Measurements from ENCODE around the gene SAA1.
"Not testable (repeated sequence)": the region's sequence is repeated elsewhere in the genome, so short reads cannot be mapped to it uniquely, and the experiment has no call there.

Gene SAA1

GRCh38 chr11:18259259-18259658 is 6.8 kb upstream of the SAA1 start:
- DNase-seq (ENCODE audit: low spot score): no peak

GRCh38 chr11:18261721-18262120 is 4.3 kb upstream of the SAA1 start:
- no peak for DNase-seq (ENCODE audit: low spot score)

DNA sequence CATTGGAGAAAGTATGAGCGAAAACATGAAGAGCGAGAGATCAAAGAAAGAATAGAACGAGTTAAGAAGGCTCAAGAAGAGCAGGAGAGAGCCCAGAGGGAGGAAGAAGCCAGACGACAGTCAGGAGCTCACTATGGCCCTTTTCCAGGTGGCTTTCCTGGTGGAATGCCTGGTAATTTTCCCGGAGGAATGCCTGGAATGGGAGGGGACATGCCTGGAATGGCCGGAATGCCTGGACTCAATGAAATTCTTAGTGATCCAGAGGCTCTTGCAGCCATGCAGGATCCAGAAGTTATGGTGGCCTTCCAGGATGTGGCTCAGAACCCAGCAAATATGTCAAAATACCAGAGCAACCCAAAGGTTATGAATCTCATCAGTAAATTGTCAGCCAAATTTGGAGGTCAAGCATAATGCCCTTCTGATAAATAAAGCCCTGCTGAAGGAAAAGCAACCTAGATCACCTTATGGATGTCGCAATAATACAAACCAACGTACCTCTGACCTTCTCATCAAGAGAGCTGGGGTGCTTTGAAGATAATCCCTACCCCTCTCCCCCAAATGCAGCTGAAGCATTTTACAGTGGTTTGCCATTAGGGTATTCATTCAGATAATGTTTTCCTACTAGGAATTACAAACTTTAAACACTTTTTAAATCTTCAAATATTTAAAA is 3.2 kb upstream of the SAA1 start:
- not testable (repeated sequence) for DNase-seq (ENCODE audit: low spot score)

- no peak for DNase-seq (ENCODE audit: low spot score)
Measured at GRCh38 chr11:18264035-18264434, 2.0 kb upstream of the SAA1 start.

- DNase-seq (ENCODE audit: low spot score): no peak
Measured at GRCh38 chr11:18264677-18265555, 1.1 kb upstream of the SAA1 start.

GRCh38 chr11:18267335-18268133 is 1.5 kb downstream of the SAA1 start:
- not testable (repeated sequence) for DNase-seq (ENCODE audit: low spot score)

DNA sequence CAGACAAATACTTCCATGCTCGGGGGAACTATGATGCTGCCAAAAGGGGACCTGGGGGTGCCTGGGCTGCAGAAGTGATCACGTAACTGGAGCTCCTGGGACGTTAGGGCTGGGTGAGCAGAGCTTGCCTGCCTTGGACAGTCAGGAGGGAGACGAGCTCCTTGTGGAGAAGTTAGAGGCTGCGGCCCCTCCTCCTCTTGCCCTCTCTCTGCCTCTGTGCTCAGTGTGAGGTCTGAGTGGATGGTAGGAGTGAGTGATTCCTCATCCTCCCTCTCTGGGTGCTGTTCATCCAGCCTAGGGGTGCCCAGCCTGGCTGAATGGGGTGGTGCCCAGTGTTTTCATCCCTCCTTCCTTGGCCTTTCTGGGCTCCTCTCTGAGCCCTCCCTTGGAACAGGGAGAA is 3.2 kb downstream of the SAA1 start:
- DNase-seq (ENCODE audit: low spot score): not testable (repeated sequence)

DNA sequence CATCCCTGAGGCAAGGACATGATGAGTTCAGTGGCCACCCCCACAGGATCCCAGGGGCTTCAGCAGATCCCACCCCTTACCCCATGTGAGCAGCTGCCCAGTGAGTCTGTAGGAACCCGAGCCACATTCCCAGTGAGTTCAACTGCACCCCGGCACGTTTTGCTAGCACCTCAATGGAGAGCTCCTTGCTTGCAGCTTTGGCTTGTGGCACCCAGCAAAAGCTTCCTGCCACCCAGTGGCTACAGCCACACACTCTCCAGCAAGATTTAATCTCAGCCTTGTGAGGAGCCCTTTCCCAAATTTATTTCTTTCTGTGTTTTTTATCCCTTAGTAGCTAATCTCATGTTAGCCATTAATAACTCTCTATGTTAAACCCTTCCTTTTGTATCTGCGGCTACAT is 4.0 kb downstream of the SAA1 start:
- no peak for DNase-seq (ENCODE audit: low spot score)

- no peak for DNase-seq (ENCODE audit: low spot score)
Measured at GRCh38 chr11:18271206-18271605, 5.1 kb downstream of the SAA1 start.

- no peak for DNase-seq (ENCODE audit: low spot score)
Measured at GRCh38 chr11:18277565-18278271, 11.7 kb downstream of the SAA1 start.

DNA sequence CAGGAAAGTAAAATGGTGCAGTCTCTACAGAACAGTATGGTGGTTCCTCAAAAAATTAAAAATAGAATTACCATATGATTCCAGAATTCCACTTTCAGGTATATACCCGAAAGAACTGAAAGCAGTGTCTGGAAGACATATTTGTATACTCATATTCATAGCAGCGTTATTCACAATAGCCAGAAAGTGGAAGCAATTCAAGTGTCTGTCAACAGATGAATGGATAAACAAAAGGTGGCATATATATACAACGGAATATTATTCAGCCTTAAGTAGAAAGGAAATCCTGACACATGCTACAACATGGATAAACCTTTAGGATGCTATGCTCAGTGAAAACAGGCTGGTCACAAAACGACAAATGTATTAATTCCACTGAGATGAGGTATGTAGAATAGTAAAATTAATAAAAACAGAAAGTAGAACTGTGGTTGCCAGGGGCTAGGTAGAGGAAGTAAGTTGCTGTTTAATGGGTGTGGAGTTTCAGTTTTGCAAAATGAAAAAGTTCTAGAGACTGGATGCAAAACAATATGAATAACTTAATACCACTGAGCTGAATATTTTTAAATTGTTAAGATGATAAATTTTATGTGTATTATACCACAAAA is 14.5 kb downstream of the SAA1 start:
- no peak for DNase-seq (ENCODE audit: low spot score)

GRCh38 chr11:18282626-18283025 is 16.6 kb downstream of the SAA1 start:
- no peak for DNase-seq (ENCODE audit: low spot score)

GRCh38 chr11:18285841-18286240 is 19.8 kb downstream of the SAA1 start:
- DNase-seq (ENCODE audit: low spot score): no peak

DNA sequence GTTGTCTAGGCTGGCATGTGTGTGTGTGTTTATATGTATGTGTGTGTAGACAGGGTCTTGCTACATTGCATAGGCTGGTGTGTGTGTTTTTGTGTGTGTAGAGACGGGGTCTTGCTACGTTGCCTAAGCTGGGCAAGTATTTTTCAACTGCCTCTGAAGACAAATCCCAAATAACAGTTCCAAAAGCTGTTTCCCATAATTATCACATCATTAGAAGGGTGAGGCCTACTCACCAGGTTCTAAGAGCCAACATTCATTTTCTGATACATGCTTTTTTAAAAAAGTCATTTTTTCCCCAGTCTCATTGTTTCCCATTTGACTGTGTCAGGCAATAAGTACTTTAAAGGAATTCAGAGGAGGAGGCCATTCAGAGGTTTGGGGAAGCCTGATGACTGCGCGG is 22.8 kb downstream of the SAA1 start:
- DNase-seq (ENCODE audit: low spot score): no peak

DNA sequence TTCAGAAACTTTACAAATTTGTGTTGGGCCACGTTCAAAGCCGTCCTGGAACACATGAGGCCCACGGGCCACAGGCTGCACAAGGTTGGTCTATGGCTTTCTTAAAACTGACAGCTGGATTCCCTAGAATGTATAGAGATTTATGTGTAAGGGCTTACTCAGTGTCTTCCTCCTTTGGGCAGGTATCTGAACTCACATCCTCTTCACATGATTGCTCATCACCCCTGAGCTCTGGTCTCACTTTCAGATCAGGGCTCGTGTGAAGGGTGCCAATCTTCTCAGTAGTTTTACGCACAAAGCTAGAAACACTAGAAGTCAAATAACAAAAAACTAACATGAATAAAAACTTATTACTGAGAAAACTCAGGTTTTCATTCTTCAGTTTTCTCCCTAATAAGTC is 28.8 kb downstream of the SAA1 start:
- no peak for DNase-seq (ENCODE audit: low spot score)

DNA sequence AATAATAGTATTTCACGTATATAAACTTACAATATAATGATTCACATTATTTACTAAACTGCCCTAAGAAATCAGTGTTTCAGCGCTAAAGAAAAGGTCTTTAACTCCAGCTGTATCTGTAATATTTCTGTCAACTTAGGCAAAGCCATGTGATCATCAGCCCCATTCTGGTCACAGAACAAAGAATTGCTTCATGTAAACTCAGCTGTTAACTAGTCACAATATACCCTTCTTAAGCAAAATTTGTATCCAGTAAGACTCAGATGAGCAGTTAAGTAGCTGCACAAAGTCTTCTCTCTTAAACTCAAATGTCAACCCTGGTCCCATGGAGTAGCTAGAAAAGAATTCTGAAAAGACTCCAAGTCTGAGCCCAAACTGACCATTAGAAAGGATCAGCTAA is 29.3 kb downstream of the SAA1 start:
- no peak for DNase-seq (ENCODE audit: low spot score)

DNA sequence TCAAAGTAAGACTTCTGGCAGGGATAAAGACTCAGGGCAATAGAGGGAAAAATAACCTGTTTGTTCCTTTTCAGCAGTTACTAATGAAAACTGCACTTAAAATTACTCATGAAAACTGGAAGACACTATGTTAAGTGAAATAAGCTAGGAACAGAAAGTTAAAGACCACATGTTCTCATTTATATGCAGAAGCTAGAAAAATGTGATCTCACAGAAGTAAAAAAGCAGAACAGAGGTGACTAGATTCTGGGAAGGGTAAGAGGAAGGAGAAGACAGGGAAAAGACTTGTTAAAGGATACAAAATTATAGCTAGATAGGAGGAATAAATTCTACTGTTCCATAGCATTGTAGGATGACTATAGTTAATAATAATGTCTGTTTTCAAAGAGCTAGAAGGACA is 33.7 kb downstream of the SAA1 start:
- no peak for DNase-seq (ENCODE audit: low spot score)

DNA sequence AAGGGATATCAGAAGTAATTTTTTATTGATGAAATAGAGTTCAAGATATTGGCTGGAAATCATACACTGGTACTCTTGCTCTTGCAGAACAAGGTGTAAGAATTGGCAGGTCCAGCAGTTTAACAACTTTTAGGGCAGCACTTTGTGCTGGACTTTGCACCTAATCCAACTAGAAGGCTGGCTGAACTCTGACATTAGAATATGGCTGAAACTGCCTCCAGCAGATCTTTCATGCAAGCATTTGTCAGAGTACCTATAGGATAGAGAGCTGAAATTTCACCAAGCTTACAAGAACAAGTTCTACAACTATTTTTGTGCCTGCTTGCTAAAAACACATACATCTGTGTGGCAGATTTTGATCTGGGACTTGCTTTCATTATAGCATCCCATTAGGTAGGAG is 38.7 kb downstream of the SAA1 start:
- no peak for DNase-seq (ENCODE audit: low spot score)

DNA sequence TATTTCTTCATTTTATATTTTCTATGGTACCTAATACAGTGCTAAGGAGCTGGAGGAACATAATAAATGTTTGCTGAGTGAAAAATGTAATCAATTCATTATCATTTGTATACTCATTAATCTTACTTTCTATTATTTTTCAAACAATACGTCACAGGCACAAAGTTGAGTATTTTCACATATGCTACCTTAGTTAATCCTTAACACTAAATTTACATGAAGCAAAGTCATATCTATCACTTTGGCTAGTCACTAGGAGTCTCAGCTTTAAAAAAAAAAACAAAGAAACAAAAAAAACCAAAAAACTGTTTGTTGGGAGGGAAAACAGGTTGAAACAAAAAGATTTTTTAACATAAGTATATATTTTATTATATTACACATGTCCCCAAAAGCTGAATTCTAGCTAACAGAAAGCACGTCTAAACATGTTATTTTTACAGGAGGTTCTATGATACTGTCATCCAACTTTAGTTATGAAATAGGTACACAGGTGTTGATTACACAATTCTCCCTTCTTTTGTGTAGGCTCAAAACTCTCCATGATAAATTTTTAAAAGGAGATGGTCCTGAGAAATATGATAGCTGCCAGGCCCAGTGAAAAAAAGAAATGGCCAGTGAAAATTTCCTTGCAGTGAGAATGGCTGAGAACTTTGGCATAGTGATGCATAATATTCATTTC is 41.5 kb downstream of the SAA1 start:
- DNase-seq (ENCODE audit: low spot score): no peak

DNA sequence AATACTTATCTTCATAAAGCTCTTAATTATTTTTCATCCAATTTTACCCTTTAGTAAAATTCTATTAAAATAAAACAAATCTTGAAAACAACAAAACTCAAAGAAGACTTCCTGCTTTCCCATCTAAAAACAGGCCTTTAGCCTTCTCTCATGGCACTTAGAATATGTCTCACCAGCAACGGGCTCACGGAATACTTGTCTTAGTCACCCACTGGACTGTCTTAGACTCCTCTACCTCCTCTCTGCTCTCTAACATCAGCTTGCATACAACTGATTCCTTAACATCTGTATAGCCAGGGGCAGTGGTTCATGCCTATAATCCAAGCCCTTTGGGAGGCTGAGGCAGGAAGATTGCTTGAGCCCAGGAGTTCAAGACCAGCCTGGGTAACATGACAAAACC is 42.2 kb downstream of the SAA1 start:
- no peak for DNase-seq (ENCODE audit: low spot score)

GRCh38 chr11:18309691-18310090 is 43.6 kb downstream of the SAA1 start:
- DNase-seq (ENCODE audit: low spot score): no peak
